Activated CD8-positive, alpha-beta memory T cell treated with anti-CD3 and anti-CD28 coated beads, Interleukin-2, amount 10 ng/mL, durations not matched to agents 7 days and 5 days (primary cell): Measurements from ENCODE around the gene GSTM3. TPM values are rescaled to one million over a fixed set of nuclear protein-coding genes. Genes with fewer than 3 reads are reported as not detected.

ENCODE experiments used
- ATAC-seq: fragments of 150-1000 bp; cut with Tn5 transposase; one replicate; pipeline ENCODE4 v1.10.0; 2021; ENCODE audit warnings: moderate library complexity
- CTCF ChIA-PET: fragments of 350-600 bp; sonication (Branson Sonifier 250); formaldehyde crosslinking; loops from one replicate; lab custom pipeline; 2021; ENCODE audit warnings: antibody characterized with exemption; lab: Charles Lee
- DNase-seq: peaks from one replicate; pipeline ENCODE4 v3.0.0-alpha.2; 2020
- H3K27ac Mint-ChIP-seq: one replicate; pipeline ENCODE4 v1.8.0; 2021; ENCODE audit warnings: mild to moderate bottlenecking, mixed read lengths
- H3K27me3 Mint-ChIP-seq: one replicate; pipeline ENCODE4 v1.8.0; 2021; ENCODE audit warnings: mixed read lengths
- H3K36me3 Mint-ChIP-seq: one replicate; pipeline ENCODE4 v1.8.0; 2021; ENCODE audit warnings: mild to moderate bottlenecking, mixed read lengths
- H3K4me1 Mint-ChIP-seq: one replicate; pipeline ENCODE4 v1.8.0; 2021; ENCODE audit warnings: mixed read lengths
- H3K4me3 Mint-ChIP-seq: one replicate; pipeline ENCODE4 v1.8.0; 2021; ENCODE audit warnings: mild to moderate bottlenecking, moderate library complexity, mixed read lengths
- H3K9me3 Mint-ChIP-seq: one replicate; pipeline ENCODE4 v1.8.0; 2022; ENCODE audit warnings: low read depth, mixed read lengths
- total RNA-seq, 2 experiments: library from RNA; stranded (reverse); gene quantifications; one replicate each; pipeline ENCODE4 v1.2.3, GENCODE V29; 2021

Gene GSTM3
- total RNA-seq, 2 experiments from 2014 or later = 2.1 to 3.2 TPM

DNA sequence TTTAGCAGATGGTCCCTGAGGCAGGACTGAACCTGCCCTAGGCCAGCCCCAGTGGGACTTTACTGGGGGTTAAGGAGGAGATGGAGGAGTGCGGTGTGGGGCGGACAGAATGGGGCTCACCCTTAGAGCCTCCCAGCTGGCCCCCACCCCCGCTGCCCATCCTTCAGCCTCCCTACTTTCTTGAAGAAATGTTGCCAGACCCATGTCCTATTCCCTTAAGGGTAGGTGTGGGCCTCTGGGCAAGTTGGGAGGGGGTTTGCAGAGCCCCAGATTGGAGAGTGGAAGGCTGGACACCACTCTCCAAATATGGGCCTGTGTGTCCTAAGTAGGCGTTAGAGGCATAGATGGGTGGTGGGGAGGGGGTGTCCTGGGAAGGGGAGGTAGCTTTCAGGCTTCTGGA is 42.1 kb upstream of the GSTM3 start:
- Mint-ChIP-seq H3K27me3 (no peaks in the 10 kb centered on the region), H3K4me3 (no peak overlapping the region), H3K9me3 (peaks cover 9% of the 10 kb centered on the region), H3K27ac (no peak overlapping the region), H3K4me1 (peaks cover 23% of the 10 kb centered on the region), H3K36me3 (peaks cover 14% of the 10 kb centered on the region)
- CTCF ChIA-PET = interaction anchor here (10.0 to 24.4 kb wide), 2 partner anchors 7 to 199 kb away, joined by 132 to 790 read pairs; partner anchors contain the start of gene AHCYL1
- ATAC-seq (no peak), DNase-seq (no peak)

DNA sequence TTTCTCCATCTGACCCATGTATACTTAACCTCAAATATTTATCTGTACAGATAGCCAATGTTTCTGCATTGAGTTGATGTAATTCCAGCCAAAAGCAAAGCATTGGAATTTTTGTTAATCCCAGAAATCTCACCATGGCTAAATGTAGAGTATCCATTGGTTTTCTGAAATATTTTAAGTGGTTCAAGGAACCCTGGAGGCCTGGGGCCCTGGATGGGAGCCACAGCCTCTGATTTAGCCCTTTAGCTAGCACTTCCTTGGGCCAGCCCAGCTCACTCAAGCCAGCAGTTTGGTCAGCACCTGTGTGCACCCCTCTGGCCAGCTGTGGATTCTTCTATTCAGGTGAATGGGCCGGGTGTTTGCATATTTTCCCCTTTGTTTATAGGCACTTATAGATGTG is 41.7 kb upstream of the GSTM3 start:
- Mint-ChIP-seq H3K4me3 (no peak overlapping the region), H3K9me3 (peaks cover 9% of the 10 kb centered on the region), H3K27ac (no peak overlapping the region), H3K27me3 (no peaks in the 10 kb centered on the region), H3K4me1 (peaks cover 22% of the 10 kb centered on the region), H3K36me3 (peaks cover 14% of the 10 kb centered on the region)
- DNase-seq (no peak), ATAC-seq (no peak)
- CTCF ChIA-PET = interaction anchor here (1.1 to 24.4 kb wide), 3 partner anchors 8 to 200 kb away, joined by 3 to 790 read pairs (median 9); partner anchors contain the start of gene AHCYL1

DNA sequence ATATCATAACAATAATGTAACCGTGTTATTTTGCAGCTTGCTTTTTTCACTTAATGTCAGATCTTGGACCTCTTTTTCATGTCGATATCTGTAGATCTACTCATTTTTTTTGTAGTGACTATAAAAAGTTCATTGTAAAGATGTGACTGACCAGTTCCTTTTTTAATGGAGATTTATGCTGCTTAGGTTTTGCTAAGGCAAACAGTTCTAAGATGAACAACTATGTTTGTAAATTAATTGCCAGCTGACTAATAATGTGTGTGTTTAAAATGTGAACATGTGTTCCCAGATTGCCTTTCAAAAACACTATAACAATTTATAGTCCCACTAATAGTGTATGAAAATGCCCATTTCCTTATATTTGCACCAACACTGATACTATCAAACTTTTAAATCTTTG is 41.0 kb upstream of the GSTM3 start:
- Mint-ChIP-seq H3K36me3 (peaks cover 14% of the 10 kb centered on the region), H3K27me3 (no peaks in the 10 kb centered on the region), H3K9me3 (peaks cover 9% of the 10 kb centered on the region), H3K4me1 (peaks cover 18% of the 10 kb centered on the region), H3K4me3 (no peak overlapping the region), H3K27ac (no peak overlapping the region)
- CTCF ChIA-PET = interaction anchor here (0.8 to 24.4 kb wide), 7 partner anchors 9 to 200 kb away, joined by 3 to 790 read pairs (median 3); partner anchors contain the start of gene AHCYL1
- DNase-seq (no peak), ATAC-seq (no peak)

DNA sequence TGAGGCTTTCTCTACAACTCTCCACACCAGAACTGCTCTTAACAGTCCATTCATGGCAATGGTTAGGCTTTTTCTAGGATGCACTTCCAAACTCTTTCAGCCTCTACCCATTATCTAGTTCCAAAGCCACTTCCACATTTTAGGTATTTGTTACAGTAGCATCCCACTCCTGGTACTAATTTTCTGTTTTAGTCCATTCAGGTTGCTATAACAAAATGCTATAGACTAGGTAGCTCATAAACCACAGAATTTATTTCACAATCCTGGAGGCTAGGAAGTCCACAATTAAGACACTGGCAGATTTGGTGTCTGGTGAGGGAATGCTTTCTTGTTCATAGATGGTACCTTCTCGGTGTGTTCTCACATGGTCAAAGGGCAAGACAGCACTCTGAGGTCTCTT is 40.1 kb upstream of the GSTM3 start:
- H3K4me1 Mint-ChIP-seq = peaks cover 10% of the 10 kb centered on the region
- CTCF ChIA-PET = interaction anchor here (0.8 to 24.4 kb wide), 7 partner anchors 7 to 201 kb away, joined by 3 to 790 read pairs (median 5); partner anchors contain the start of gene AHCYL1
- peaks cover 9% of the 10 kb centered on the region for H3K9me3 Mint-ChIP-seq
- DNase-seq (no peak), ATAC-seq (no peak)
- H3K27ac Mint-ChIP-seq = no peak overlapping the region
- H3K4me3 Mint-ChIP-seq = no peak overlapping the region
- H3K36me3 Mint-ChIP-seq = peaks cover 14% of the 10 kb centered on the region
- no peaks in the 10 kb centered on the region for H3K27me3 Mint-ChIP-seq

DNA sequence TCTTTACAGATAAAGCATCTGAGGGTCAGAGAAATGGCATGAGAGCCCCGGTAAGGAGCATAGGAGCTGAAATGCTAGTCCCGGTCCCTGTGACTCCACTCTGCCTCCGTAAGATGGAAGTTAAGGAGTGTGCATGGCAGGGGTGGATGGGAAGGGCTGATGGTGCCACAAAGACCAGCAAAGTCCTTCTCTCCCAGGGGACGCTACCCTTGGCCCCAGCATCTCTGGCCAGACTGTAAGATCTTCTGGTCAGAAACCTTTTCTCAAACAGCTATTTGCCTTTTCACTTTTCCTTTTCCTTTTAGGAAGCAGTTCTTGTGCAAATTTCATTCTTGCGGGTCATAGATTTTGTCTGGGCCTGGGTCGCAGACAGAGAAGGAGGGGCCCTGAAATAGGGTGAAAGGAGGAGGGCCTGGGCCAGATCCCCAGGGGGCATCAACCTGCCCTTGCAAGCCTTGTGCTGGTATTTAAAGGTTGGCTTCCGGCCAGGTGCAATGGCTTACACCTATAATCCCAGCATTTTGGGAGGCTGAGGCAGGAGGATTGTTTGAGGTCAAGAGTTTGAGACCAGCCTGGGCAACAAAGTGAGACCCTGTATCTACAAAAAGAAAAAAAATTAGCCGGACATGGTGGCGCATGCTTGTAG is 37.3 kb upstream of the GSTM3 start:
- DNase-seq (no peak), ATAC-seq (no peak)
- peaks cover 5% of the 10 kb centered on the region for H3K4me1 Mint-ChIP-seq
- no peak overlapping the region for H3K27ac Mint-ChIP-seq
- H3K27me3 Mint-ChIP-seq = peaks cover 3% of the 10 kb centered on the region
- H3K4me3 Mint-ChIP-seq = no peak overlapping the region
- peaks cover 9% of the 10 kb centered on the region for H3K9me3 Mint-ChIP-seq
- peaks cover 14% of the 10 kb centered on the region for H3K36me3 Mint-ChIP-seq
- CTCF ChIA-PET = interaction anchor here (0.8 to 24.4 kb wide), 16 partner anchors 10 to 233 kb away, joined by 3 to 790 read pairs (median 10); partner anchors contain the start of genes AHCYL1 and GNAI3

DNA sequence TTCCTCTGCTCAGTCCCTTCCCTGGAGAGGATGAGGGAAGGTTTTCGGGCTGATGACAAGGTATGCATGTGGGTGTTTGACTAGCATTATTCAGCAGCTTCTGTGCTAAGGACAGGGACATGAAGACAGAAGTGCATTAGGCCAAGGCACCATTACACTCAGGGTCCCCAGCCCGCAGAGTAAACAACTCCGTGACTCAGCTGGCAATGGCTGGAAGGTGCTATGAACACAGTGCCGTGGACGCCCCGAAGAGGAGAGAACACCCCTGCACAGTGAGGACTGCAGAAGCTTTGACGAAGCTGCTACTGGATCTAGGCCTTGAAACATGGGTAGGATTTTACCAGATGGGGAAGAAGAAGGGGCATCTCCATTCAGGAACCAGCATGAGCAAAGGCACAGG is 36.6 kb upstream of the GSTM3 start:
- H3K4me1 Mint-ChIP-seq = peaks cover 5% of the 10 kb centered on the region
- H3K36me3 Mint-ChIP-seq = peaks cover 14% of the 10 kb centered on the region
- H3K9me3 Mint-ChIP-seq = peaks cover 9% of the 10 kb centered on the region
- no peak for ATAC-seq
- no peak overlapping the region for H3K4me3 Mint-ChIP-seq
- H3K27me3 Mint-ChIP-seq = peaks cover 3% of the 10 kb centered on the region
- peak overlapping the region; percentile 57 for H3K27ac Mint-ChIP-seq
- CTCF ChIA-PET = interaction anchor here (0.6 to 24.4 kb wide), 55 partner anchors 11 to 254 kb away, joined by 3 to 790 read pairs (median 4); partner anchors contain the start of genes AHCYL1, CSF1 and GNAI3
- DNase-seq = no peak

DNA sequence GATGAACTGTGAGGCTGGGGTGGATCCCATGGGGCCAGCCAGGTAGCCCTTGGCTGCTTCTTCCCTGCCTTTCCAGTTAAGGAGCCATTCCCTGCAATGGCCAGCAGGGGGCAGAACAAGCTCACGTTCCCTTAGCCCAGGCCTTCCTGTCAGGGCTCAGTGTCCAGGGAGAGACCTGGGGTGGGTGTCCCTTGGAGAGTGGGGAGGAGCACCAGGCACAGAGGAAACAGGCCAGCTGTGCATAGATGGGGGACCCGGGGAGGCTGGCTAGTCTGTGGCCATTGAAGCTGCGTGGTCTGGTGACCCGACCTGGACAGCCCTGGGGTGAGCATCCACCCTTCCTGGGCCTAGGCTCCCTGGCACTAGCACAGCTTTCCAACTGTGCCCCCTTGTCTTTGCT is 36.1 kb upstream of the GSTM3 start:
- Mint-ChIP-seq H3K4me3 (no peak overlapping the region), H3K27me3 (peaks cover 3% of the 10 kb centered on the region), H3K4me1 (peaks cover 8% of the 10 kb centered on the region), H3K9me3 (peaks cover 7% of the 10 kb centered on the region), H3K27ac (peak overlapping the region; percentile 67), H3K36me3 (peaks cover 12% of the 10 kb centered on the region)
- peak; percentile 88 for DNase-seq
- CTCF ChIA-PET = interaction anchor here (0.6 to 24.4 kb wide), 58 partner anchors 11 to 290 kb away, joined by 3 to 790 read pairs (median 4); partner anchors contain the start of genes AHCYL1, CSF1 and GNAI3
- peak; percentile 84 for ATAC-seq

DNA sequence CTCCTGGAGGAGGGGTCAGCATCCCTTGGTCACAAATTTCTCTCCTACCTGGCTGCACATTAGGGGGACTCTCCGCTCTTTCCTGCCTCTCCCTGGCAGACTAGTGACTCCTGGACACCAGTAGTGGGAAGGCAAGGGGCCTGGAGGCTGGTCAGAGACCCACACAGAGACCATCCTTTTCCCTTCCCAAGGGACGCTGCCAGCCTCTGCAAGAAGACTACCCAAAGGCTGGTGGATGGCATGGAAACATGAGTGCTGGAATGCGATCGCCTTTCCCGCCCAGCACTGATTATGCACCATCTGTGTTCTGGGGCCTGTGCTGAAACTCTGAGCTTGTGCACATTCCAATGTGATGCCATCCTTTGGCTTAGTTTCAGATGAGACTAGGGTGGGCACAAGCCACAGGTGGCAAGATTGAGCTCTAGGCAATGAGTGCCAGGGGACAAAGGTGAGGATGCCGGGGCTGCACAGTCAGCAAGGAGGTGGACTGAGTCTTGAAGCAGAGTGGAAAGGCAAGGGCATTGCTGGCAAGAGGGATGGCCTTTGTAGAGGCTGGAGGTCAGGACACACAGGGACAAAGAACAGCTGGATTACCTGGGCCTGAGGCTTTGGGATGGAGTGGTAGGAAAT is 35.5 kb upstream of the GSTM3 start:
- no peak overlapping the region for H3K4me3 Mint-ChIP-seq
- ATAC-seq (no peak), DNase-seq (no peak)
- H3K27ac Mint-ChIP-seq = peak overlapping the region; percentile 30
- CTCF ChIA-PET = interaction anchor here (0.8 to 24.4 kb wide), 51 partner anchors 11 to 290 kb away, joined by 3 to 790 read pairs (median 5); partner anchors contain the start of genes AHCYL1, CSF1 and GNAI3
- H3K36me3 Mint-ChIP-seq = peaks cover 12% of the 10 kb centered on the region
- H3K4me1 Mint-ChIP-seq = peaks cover 8% of the 10 kb centered on the region
- peaks cover 7% of the 10 kb centered on the region for H3K9me3 Mint-ChIP-seq
- peaks cover 3% of the 10 kb centered on the region for H3K27me3 Mint-ChIP-seq

DNA sequence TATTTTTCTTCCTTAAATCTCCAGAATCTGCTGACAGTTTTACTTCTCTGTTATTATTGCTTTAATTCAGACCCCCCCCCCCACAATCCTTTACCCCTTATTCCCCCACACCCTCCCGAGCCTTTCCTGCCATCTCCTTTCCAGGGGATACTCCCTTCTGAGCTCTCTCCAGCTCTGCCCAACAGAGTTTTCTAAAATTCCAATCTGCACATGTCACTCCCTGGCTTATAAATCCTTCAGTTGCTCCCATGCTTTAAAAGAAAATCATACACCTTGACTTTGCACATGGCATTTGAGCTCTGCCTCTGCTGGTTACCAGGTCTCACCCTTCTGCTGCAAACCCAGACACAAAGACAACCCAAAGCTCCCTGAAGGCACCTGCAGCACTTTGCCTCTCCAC is 34.6 kb upstream of the GSTM3 start:
- Mint-ChIP-seq H3K4me1 (peaks cover 8% of the 10 kb centered on the region), H3K36me3 (peaks cover 5% of the 10 kb centered on the region), H3K4me3 (no peak overlapping the region), H3K27me3 (peaks cover 3% of the 10 kb centered on the region), H3K27ac (no peak overlapping the region), H3K9me3 (peaks cover 2% of the 10 kb centered on the region)
- ATAC-seq (no peak), DNase-seq (no peak)
- CTCF ChIA-PET = interaction anchor here (1.1 to 24.4 kb wide), 17 partner anchors 13 to 255 kb away, joined by 3 to 790 read pairs (median 11); partner anchors contain the start of genes AHCYL1 and GNAI3

DNA sequence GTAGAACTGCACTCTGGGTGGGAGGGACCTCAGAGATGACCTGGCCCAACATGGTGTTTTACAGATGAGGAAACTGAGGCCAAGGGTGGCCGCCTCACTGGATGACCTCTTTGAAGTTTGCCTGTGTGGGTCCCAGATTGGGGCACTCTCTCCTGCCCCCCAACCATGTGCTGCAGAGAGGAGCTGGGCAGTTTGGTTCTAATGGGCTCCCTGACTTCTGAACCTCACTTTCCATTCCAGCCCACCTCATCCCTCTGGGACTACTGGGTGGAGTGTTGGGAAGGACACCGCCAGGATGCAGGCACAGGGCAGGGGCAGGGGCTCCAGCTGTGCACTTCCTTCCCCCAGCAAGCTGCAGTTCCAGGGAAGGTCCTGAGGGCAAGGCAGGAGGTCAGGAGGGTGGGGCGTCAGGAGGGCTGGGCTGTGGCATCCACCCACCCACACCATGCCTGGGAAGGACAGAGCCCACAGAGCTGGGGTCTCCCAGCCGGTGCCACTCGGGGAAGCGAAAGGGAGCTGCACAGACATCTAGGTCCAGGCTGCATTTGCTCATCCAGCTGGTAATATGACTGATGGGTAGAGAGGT is 33.2 kb upstream of the GSTM3 start:
- H3K4me3 Mint-ChIP-seq = no peak overlapping the region
- ATAC-seq = no peak
- H3K27ac Mint-ChIP-seq = no peak overlapping the region
- H3K36me3 Mint-ChIP-seq = no peaks in the 10 kb centered on the region
- H3K4me1 Mint-ChIP-seq = peaks cover 8% of the 10 kb centered on the region
- H3K9me3 Mint-ChIP-seq = no peaks in the 10 kb centered on the region
- CTCF ChIA-PET = interaction anchor here (0.6 to 24.4 kb wide), 26 partner anchors 14 to 268 kb away, joined by 3 to 790 read pairs (median 5); partner anchors contain the start of genes AHCYL1, GNAI3 and GSTM4
- peaks cover 3% of the 10 kb centered on the region for H3K27me3 Mint-ChIP-seq
- DNase-seq = no peak

DNA sequence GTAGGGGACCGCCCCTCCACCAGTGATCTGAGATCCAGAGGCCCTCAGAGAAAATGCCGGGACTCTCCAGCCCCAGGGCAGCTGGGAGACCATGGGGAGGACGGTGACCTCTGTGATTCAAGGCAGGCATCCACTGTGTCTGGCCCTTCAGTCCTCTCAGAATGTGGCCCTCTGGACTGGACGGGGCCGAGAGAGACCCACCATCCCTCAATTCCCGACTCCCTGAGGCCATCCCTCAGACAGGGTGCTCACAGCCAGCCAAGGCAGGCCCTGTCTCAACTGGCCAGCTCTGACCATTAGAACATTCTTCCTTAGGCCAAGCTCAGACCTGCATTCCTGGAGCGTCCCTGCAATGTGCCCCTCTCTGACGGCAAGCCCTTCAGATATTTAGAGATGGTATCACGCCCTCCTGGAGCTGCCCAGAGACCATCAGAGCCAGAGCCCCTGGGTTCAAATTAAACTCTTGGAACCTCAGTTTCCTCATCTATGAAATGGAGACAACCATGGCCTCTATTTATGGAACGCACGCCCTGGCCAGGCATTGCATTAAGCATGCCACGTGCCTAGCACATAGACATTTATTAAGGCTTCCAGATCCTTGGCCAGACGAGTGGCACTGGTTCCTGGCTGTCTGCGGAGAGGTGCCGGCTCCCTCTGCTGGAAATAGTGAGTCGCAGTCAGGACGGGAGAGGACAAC is 32.5 kb upstream of the GSTM3 start:
- CTCF ChIA-PET = interaction anchor here (0.8 to 24.4 kb wide), 17 partner anchors 13 to 267 kb away, joined by 3 to 790 read pairs (median 8); partner anchors contain the start of genes AHCYL1, GNAI3 and GSTM4
- no peak overlapping the region for H3K4me3 Mint-ChIP-seq

DNA sequence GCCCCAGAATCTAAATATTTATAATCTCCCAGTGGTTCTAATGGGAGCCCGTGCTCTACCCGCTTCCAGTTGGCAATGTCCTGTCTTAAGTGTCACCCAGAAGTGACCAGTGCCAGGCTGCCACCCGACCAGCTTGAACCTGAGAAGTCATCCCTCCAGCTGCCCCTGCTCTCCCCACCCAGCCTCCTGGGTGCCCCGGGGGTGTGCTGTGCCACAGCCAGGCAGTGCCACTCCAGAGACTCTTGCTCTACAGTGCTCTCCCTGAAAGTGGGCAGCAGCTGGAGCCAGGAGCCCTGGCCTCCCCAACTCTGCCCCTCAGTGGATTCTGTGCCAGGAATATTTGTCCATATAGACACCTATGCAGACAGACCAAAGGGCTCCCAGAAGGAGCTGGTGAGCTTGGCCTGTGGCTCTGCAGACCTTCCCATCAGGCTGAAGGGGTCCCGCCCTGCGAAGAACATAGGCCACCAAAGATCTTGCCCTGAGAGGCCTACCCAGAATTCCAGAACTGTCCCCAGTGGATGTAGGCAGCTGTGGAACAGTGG is 31.9 kb upstream of the GSTM3 start:
- peaks cover 8% of the 10 kb centered on the region for H3K4me1 Mint-ChIP-seq
- H3K36me3 Mint-ChIP-seq = no peaks in the 10 kb centered on the region
- H3K27me3 Mint-ChIP-seq = peaks cover 3% of the 10 kb centered on the region
- ATAC-seq = no peak
- H3K9me3 Mint-ChIP-seq = no peaks in the 10 kb centered on the region
- H3K4me3 Mint-ChIP-seq = no peak overlapping the region
- CTCF ChIA-PET = interaction anchor here (1.5 to 24.4 kb wide), 10 partner anchors 12 to 240 kb away, joined by 4 to 790 read pairs (median 26); partner anchors contain the start of gene AHCYL1
- H3K27ac Mint-ChIP-seq = no peak overlapping the region
- DNase-seq = no peak

More for the DNA sequence above, 32.5 kb upstream of the GSTM3 start:
- Mint-ChIP-seq H3K36me3 (no peaks in the 10 kb centered on the region), H3K4me1 (peaks cover 8% of the 10 kb centered on the region), H3K9me3 (no peaks in the 10 kb centered on the region), H3K27ac (no peak overlapping the region), H3K27me3 (peaks cover 3% of the 10 kb centered on the region)
- DNase-seq (peak; percentile 87), ATAC-seq (peak; percentile 88)
